ENCODE results near the gene NBR1.
"Not testable (repeated sequence)": the region's sequence is repeated elsewhere in the genome, so short reads cannot be mapped to it uniquely, and the experiment has no call there.

Gene NBR1

DNA sequence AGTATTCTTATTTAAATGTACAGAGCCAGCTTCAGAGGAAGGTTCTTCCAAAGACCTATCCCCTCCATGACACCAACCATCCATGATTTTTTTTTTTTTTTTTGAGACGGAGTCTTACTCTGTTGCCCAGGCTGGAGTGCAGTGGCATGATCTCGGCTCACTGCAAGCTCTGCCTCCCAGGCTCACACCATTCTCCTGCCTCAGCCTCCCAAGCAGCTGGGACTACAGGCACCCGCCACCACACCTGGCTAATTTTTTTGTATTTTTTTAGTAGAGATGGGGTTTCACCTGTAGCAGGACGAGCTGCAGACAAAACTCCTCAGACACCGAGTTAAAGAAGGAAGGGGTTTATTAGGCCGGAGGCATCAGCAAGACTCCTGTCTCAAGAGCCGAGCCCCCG lies 11.1 kb upstream of the NBR1 start:
- not testable (repeated sequence) for FAIRE-seq

DNA sequence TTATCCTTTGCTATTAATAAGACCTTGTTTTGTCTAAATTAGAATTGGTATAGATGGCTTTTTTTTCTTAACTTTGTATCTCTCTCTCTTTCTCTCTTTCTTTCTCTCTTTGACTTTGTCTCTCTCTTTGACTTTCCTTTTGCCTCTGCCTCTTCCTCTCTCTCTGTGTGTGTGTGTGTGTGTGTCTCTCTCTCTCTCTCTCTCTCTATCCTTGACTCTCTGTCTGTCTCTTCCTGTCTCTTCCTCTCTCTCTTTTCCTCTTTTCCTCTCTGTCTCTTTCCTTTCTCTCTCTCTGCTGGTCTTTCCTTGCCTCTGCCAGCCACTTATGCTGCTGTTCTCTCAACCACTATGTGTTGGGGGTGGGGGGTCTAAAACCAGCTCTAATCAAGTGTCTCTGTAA lies 5.0 kb upstream of the NBR1 start:
- FAIRE-seq, result not testable (repeated sequence)

- FAIRE-seq, result no peak
Measured at GRCh38 chr17:43169561-43170139, 1.4 kb upstream of the NBR1 start.

- FAIRE-seq, result peak; percentile 60
Measured at GRCh38 chr17:43170140-43170765, 761 bp upstream of the NBR1 start.

- no peak for FAIRE-seq
Measured at GRCh38 chr17:43171586-43172487, 823 bp downstream of the NBR1 start.

GRCh38 chr17:43175213-43176118 lies 4.5 kb downstream of the NBR1 start:
- no peak for FAIRE-seq

GRCh38 chr17:43176119-43176570 lies 5.1 kb downstream of the NBR1 start:
- peak; percentile 92 for FAIRE-seq

GRCh38 chr17:43183921-43184320 lies 12.9 kb downstream of the NBR1 start:
- FAIRE-seq, result no peak

DNA sequence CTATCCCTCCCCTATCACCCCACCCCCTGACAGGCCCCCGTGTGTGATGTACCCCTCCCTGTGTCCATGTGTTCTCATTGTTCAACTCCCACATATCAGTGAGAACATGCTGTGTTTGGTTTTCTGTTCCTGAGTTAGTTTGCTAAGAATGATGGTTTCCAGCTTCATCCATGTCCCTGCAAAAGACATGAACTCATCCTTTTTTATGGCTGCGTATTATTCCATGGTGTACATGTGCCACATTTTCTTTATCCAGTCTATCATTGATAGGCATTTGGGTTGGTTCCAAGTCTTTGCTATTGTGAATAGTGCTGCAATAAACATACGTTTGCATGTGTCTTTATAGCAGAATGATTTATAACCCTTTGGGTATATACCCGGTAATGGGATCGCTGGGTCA lies 15.6 kb downstream of the NBR1 start:
- FAIRE-seq, result not testable (repeated sequence)

DNA sequence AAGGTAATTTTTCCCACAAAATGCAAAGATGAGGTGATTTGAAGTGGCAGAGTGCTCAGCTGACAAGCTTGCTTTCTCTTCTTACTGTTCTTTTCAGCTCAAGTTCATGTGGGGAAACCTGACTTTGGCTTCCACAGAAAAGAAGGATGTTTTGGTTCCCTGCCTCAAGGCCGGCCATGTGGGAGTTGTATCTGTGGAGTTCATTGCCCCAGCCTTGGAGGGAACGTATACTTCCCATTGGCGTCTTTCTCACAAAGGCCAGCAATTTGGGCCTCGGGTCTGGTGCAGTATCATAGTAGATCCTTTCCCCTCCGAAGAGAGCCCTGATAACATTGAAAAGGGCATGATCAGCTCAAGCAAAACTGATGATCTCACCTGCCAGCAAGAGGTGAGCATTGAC lies 22.2 kb downstream of the NBR1 start:
- no peak for FAIRE-seq

GRCh38 chr17:43199633-43200032 lies 28.6 kb downstream of the NBR1 start:
- FAIRE-seq, result no peak

DNA sequence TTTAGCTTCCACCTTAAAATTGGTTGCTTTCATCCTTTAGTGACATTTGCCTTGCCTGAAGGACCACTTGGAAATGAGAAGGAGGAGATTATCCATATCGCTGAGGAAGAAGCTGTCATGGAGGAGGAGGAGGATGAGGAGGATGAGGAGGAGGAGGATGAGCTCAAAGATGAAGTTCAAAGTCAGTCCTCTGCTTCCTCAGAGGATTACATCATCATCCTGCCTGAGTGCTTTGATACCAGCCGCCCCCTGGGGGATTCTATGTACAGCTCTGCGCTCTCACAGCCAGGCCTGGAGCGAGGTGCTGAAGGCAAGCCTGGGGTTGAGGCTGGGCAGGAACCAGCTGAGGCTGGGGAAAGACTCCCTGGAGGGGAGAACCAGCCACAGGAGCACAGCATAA lies 29.1 kb downstream of the NBR1 start:
- no peak for FAIRE-seq

GRCh38 chr17:43203013-43203412 lies 32.0 kb downstream of the NBR1 start:
- not testable (repeated sequence) for FAIRE-seq

- no peak for FAIRE-seq
Measured at GRCh38 chr17:43210576-43210975, 39.6 kb downstream of the NBR1 start.

- no peak for FAIRE-seq
Measured at GRCh38 chr17:43211123-43211479, 40.1 kb downstream of the NBR1 start.

DNA sequence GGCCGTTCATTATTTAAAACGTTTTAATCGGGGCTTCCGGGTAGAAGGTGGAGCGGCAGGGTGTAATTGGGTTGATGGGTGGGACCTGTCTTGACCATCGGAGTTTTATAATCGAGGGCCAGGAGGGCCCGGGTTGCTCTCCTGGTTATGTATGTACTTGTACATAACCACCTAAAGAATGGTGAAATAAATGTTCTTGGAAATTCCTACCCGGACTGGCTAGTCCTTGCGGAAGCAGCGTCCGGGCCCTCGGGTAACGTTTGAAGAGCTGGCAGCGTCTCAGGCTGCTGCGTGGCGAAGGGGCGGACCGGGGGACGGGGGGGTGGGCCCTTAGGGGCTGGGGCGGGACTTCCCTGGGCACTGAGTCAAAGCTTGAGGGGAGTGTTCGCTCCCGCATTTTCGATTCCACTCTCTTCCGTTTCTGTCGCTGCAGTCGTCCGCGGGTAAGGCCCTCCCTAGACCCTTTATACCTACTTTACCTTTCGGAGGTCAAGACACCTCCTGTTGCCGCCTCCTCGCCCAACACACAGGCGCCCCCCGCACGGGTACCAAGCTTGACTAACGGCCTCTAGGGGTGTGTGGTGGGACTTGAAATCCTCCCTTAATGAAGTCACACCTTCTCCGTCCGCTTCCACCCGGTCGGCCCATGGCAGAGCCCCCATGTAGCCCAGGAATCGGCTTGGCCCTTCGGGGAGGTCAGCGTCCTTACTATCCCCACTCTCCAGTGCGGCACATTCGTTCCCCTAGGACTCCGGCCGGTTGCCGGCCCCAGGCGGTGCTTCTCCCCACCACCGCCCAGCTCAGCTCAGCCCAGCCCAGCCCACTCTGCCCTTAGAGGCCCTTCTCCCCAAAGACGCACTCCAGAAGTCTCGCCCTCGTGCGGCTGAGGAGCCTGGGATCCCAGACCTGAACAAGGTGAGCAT lies 40.7 kb downstream of the NBR1 start, which contains the start of gene TMEM106A:
TSS of gene TMEM106A (plus strand) at position 396 of the 923 bp plus-strand sequence. CDS start 1,167 bp downstream, outside the sequence.
- FAIRE-seq, result no peak

GRCh38 chr17:43212641-43213490 lies 41.9 kb downstream of the NBR1 start:
- no peak for FAIRE-seq

GRCh38 chr17:43213545-43213944 lies 42.5 kb downstream of the NBR1 start:
- no peak for FAIRE-seq

DNA sequence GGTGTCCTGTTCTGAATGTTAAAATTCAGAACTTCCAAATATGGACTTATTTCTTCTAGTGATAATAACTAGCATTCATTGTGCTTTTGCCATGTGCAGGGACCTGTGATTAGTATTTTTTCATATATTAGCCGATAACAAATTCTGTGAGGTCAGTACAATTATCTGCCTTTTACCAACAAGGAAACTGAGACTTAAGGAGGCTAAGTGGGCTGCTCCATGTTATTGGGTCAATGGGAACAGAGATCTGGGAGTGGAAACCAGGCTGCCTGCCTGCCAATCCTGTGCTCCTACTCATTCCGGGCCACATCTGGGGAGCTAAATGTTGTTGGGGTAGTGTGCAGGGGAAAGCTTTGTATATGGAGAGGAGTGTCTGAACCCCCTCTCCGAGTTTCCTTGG lies 44.3 kb downstream of the NBR1 start:
- no peak for FAIRE-seq

DNA sequence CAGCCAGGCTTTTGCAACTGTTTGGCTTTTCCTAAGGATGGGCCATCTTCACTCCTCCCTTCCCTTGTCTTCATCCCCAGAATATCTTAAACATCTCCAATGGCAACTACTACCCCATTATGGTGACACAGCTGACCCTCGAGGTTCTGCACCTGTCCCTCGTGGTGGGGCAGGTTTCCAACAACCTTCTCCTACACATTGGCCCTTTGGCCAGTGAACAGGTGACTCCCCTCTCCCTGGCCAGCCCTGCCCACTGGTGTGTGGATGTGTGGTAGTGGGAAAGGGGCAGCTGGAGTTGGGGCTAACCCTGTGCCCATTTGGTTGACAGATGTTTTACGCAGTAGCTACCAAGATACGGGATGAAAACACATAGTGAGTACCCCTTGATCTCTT lies 45.4 kb downstream of the NBR1 start:
- no peak for FAIRE-seq

Data from colon (tissue), 2 donors.